GM12878 (cell line): ENCODE measurements around the gene PLB1. TPM values are rescaled to one million over a fixed set of nuclear protein-coding genes. Genes with fewer than 3 reads are reported as not detected.

ENCODE experiments used
- ATAC-seq: fragments of 200-7000 bp; cut with Tn5 transposase; 3 replicates; pipeline ENCODE4 v1.9.1; 2020; ENCODE audit warnings: mild to moderate bottlenecking, moderate library complexity
- BruUV-seq: library from RNA; stranded (reverse); fragments of 400-500 nt; replicated peaks from 2 replicates; lab custom pipeline; 2021; lab: Mats Ljungman, UMichigan
- CTCF ChIA-PET: fragments of 300-600 bp; sonication (Branson Sonifier 250); formaldehyde crosslinking; extraction: SDS; loops from one replicate; lab custom pipeline; 2021; ENCODE audit warnings: inconsistent platforms; lab: Yijun Ruan, JAX
- POLR2A ChIA-PET: fragments of 350-600 bp; formaldehyde crosslinking; extraction: SDS; loops from one replicate; lab custom pipeline; 2021; ENCODE audit warnings: inconsistent platforms; lab: Charles Lee
- RAD21 ChIA-PET: fragments of 300-600 bp; sonication (Branson Sonifier 250); formaldehyde crosslinking; loops from one replicate; lab custom pipeline; 2023; ENCODE audit warnings: antibody characterized with exemption; ENCODE audit not compliant: unreplicated experiment; lab: Charles Lee
- SMC1A ChIA-PET: fragments of 300-600 bp; sonication (Branson Sonifier 250); formaldehyde crosslinking; loops from one replicate; lab custom pipeline; 2023; ENCODE audit not compliant: unreplicated experiment, uncharacterized antibody; lab: Charles Lee
- DNase-seq: peaks from one replicate; pipeline ENCODE4 v3.0.0-alpha.2; 2011; ENCODE audit warnings: low read depth, low spot score
- FAIRE-seq: peaks from 3 replicates; lab custom pipeline; 2011; peaks lifted over from hg19 to GRCh38; lab: Jason Lieb, UNC
- H2AFZ ChIP-seq: 2 replicates; pipeline ENCODE4 v1.6.0; 2011; ENCODE audit warnings: low read depth, low read length, control low read depth; ENCODE audit not compliant: control insufficient read depth
- H3K27ac ChIP-seq: 2 replicates; pipeline ENCODE4 v1.5.1; 2011; ENCODE audit warnings: control low read depth; ENCODE audit not compliant: control insufficient read depth, insufficient read depth
- H3K27me3 ChIP-seq, 2 experiments: replicated peaks in 1 of 2; 2 replicates each; pipeline versions ENCODE4 v1.6.0 to v1.6.1; 2011; ENCODE audit warnings: low read length in 1 of 2; ENCODE audit not compliant: control insufficient read depth in 2 of 2, insufficient read depth in 2 of 2
- H3K36me3 ChIP-seq, 2 experiments: 2 replicates each; pipeline ENCODE4 v1.5.1; 2011; ENCODE audit warnings: low read length in 1 of 2; ENCODE audit not compliant: control insufficient read depth in 2 of 2, insufficient read depth in 2 of 2
- H3K4me1 ChIP-seq: 2 replicates; pipeline ENCODE4 v1.6.1; 2011; ENCODE audit warnings: mild to moderate bottlenecking, low read length, moderate library complexity, mixed read lengths; ENCODE audit not compliant: control insufficient read depth, insufficient read depth
- H3K4me2 ChIP-seq: 2 replicates; pipeline ENCODE4 v1.6.0; 2011; ENCODE audit warnings: control low read depth; ENCODE audit not compliant: control insufficient read depth, insufficient read depth
- H3K4me3 ChIP-seq: fragments of 200-600 bp; sonication (generic); 2 replicates; pipeline ENCODE4 v1.5.1; 2016
- H3K79me2 ChIP-seq: 2 replicates; pipeline ENCODE4 v1.6.0; 2011; ENCODE audit warnings: low read length; ENCODE audit not compliant: control insufficient read depth, insufficient read depth
- H3K9ac ChIP-seq: 2 replicates; pipeline ENCODE4 v1.8.0; 2011; ENCODE audit warnings: low read length, control low read depth, mixed read lengths; ENCODE audit not compliant: control insufficient read depth, insufficient read depth
- H3K9me3 ChIP-seq: replicated peaks from 3 replicates; pipeline ENCODE4 v1.5.1; 2011; ENCODE audit warnings: mild to moderate bottlenecking, low read length; ENCODE audit not compliant: control insufficient read depth, insufficient read depth
- H4K20me1 ChIP-seq: 2 replicates; pipeline ENCODE4 v1.6.0; 2011; ENCODE audit not compliant: control insufficient read depth, insufficient read depth
- ATF7 ChIP-seq: fragments of 450-650 bp; IDR thresholded peaks from 2 replicates; pipeline ENCODE4 v1.6.1; 2016; ENCODE audit warnings: low read depth, mild to moderate bottlenecking
- CBFB ChIP-seq: IDR thresholded peaks from 2 replicates; pipeline ENCODE4 v1.6.1; 2016; ENCODE audit warnings: antibody characterized with exemption, low read depth
- CREB1 ChIP-seq: IDR thresholded peaks from 2 replicates; pipeline ENCODE4 v1.6.1; 2012; ENCODE audit warnings: low read depth, mild to moderate bottlenecking, inconsistent platforms
- HCFC1 ChIP-seq: fragments of 150-350 bp; IDR thresholded peaks from 2 replicates; pipeline ENCODE4 v1.6.1; 2014; ENCODE audit warnings: low read length
- NR2C1 ChIP-seq: fragments of 450-650 bp; IDR thresholded peaks from 2 replicates; pipeline ENCODE4 v1.6.1; 2017; ENCODE audit warnings: antibody characterized with exemption, mild to moderate bottlenecking, moderate library complexity
- POU2F2 ChIP-seq: IDR thresholded peaks from 3 replicates; pipeline ENCODE4 v1.6.1; 2011; ENCODE audit warnings: low read depth, mild to moderate bottlenecking, low read length, borderline replicate concordance
- RB1 ChIP-seq: fragments of 450-650 bp; formaldehyde crosslinking; IDR thresholded peaks from 2 replicates; pipeline ENCODE4 v1.6.1; 2017; ENCODE audit warnings: mild to moderate bottlenecking, borderline replicate concordance
- SIN3A ChIP-seq: IDR thresholded peaks from 2 replicates; pipeline ENCODE4 v1.6.1; 2012; ENCODE audit warnings: low read depth, low read length, improper control_type of control experiment
- SMC3 ChIP-seq: IDR thresholded peaks from 2 replicates; pipeline ENCODE4 v1.6.1; 2011; ENCODE audit warnings: low read length, improper control_type of control experiment, borderline replicate concordance
- SREBF1 ChIP-seq: IDR thresholded peaks from 2 replicates; pipeline ENCODE4 v1.6.1; 2012; ENCODE audit warnings: mild to moderate bottlenecking, low read length
- TCF3 ChIP-seq: IDR thresholded peaks from 2 replicates; pipeline ENCODE4 v1.6.1; 2012; ENCODE audit warnings: low read depth, mild to moderate bottlenecking, low read length, borderline replicate concordance; ENCODE audit not compliant: insufficient read depth
- YY1 ChIP-seq: IDR thresholded peaks from 2 replicates; pipeline ENCODE4 v1.6.1; 2011; ENCODE audit warnings: low read depth, mild to moderate bottlenecking, low read length
- ZNF217 ChIP-seq: fragments of 450-650 bp; IDR thresholded peaks from 2 replicates; pipeline ENCODE4 v1.6.1; 2017; ENCODE audit warnings: antibody characterized with exemption, mild to moderate bottlenecking
- WGBS: methylation state at CpG from one replicate; pipeline ENCODE4 v1.1.6; 2016; ENCODE audit warnings: low lambda C conversion rate; ENCODE audit not compliant: insufficient replicate concordance, insufficient coverage; ENCODE audit errors: missing lambda C conversion rate; 5-methylcytosine and 5-hydroxymethylcytosine counted together
- in situ Hi-C: fragments of 300-500 bp; cut with MboI; formaldehyde crosslinking; loops from 9 replicates; pipeline ENCODE4 v1.14.3; 2018; ENCODE audit warnings: mixed read lengths
- intact Hi-C: fragments of 100-400 bp; cut with micrococcal nuclease; formaldehyde crosslinking; loops from one replicate; pipeline ENCODE4 v1.14.2; 2022; ENCODE audit not compliant: unreplicated experiment
- polyA plus RNA-seq, 11 experiments: library from polyadenylated mRNA; depleted of rRNA in 4 of 11; unstranded in 6 of 11; stranded (reverse) in 5 of 11; fragments of >200 nt; fragmentation: Nextera tagmentation in 4 of 11; fragmentation: Illumina TruSeq in 1 of 11; extraction: Ambion mirVana in 4 of 11; extraction: Trizol in 1 of 11; gene quantifications; 1 replicate in 1 of 11; 2 replicates in 10 of 11; pipeline versions ENCODE4 v1.2.1 to v1.2.3, GENCODE V29; 2011 to 2016; ENCODE audit warnings: inconsistent platforms in 2 of 11, missing spikeins in 2 of 11, low read depth in 1 of 11
- total RNA-seq, 4 experiments: library from RNA; depleted of rRNA in 3 of 4; stranded (reverse); fragments of >200 nt in 3 of 4; fragmentation: Illumina TruSeq in 1 of 4; extraction: Trizol in 1 of 4; gene quantifications; 2 replicates each; pipeline versions ENCODE4 v1.2.1 to v1.2.3, GENCODE V29; 2013 to 2021
- TF ChIP-seq, protein P1 (sequence below): fragments of 450-650 bp; formaldehyde crosslinking; IDR thresholded peaks from 2 replicates; pipeline ENCODE4 v1.4.0; 2020; ENCODE audit warnings: mild to moderate bottlenecking, moderate library complexity
- TF ChIP-seq, protein P2 (sequence below): fragments of 450-650 bp; IDR thresholded peaks from 2 replicates; pipeline ENCODE4 v1.6.1; 2016; ENCODE audit warnings: mild to moderate bottlenecking
- TF ChIP-seq, protein P3 (sequence below): fragments of 450-650 bp; IDR thresholded peaks from 2 replicates; pipeline ENCODE4 v1.6.1; 2017; ENCODE audit warnings: mild to moderate bottlenecking, moderate library complexity

Gene PLB1
- total and polyA plus RNA-seq, 10 of the 15 experiments (the other 5 are each of a cell fraction or from before 2014, with no cell fraction given) = 0.03 to 0.49 (median 0.28) TPM

DNA sequence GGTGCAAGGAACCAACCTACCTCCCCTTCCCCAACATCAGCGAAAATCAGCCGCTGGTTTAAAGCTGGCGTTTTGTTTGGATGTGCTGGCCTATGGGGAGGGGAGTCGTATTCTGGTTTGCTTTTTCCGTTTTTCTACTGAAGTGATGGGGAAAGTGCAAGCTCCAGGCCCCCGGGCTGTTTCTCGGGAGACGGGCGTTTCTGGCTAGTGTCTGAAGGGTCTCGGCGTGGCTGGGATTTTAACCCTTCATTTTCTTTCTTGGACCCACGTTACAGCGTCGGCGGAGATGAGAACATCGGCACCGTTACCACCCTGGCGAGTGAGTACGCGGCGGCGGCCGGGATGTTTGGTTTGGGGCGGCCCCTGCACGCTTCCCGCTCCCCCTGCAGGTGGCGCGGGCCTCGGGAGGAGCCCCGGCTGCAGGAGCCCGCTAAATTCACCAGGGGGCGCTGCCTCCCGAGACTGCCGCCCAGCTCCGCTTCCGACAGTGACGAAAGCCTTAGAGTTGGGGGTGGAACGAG, 70.7 kb downstream of the PLB1 start:
- H3K36me3 ChIP-seq = no peaks in the 10 kb centered on the region
- ChIA-PET RAD21 (interaction anchor here (0.6 to 2.6 kb wide), 8 partner anchors 28 to 304 kb away, joined by 3 to 11 read pairs (median 3); partner anchors contain the start of genes PPP1CB and TRMT61B), SMC1A (interaction anchor here (3.7 kb wide), 1 partner anchor 28 kb away, joined by 22 read pairs; no protein-coding TSS in a partner anchor), CTCF (interaction anchor here (0.6 to 2.9 kb wide), 17 partner anchors 9 to 371 kb away, joined by 3 to 36 read pairs (median 3); no protein-coding TSS in a partner anchor), POLR2A (no interaction called here)
- peak overlapping the region; percentile 49; the same call in 1 of the 2 replicates for H3K9ac ChIP-seq
- H3K27me3 ChIP-seq = no peaks in the 10 kb centered on the region; a peak in 1 of 4 replicates
- BruUV-seq = no TSS peak
- DNase-seq = peak; percentile 8
- intact Hi-C loops (loop anchor here (2.0 to 5.0 kb wide), 2 partner anchors 186 to 331 kb away; no protein-coding TSS in a partner anchor), in situ Hi-C loops (no loop called here)
- peak; percentile 99 for ATAC-seq
- peak; percentile 80 for FAIRE-seq
- H3K4me3 ChIP-seq = peak overlapping the region; percentile 87
- no peaks in the 10 kb centered on the region for H3K9me3 ChIP-seq
- H3K4me2 ChIP-seq = peak overlapping the region; percentile 98
- H3K79me2 ChIP-seq = no peaks in the 10 kb centered on the region
- H3K27ac ChIP-seq = no peak overlapping the region
- no peaks in the 10 kb centered on the region for H4K20me1 ChIP-seq
- peaks cover 3% of the 10 kb centered on the region; the same call in 1 of the 2 replicates for H3K4me1 ChIP-seq
- peak overlapping the region; percentile 78 for H2AFZ ChIP-seq
- under 1% methylated on average over 38 of the region's 38 CpGs for WGBS
- TF ChIP-seq POU2F2 (0 out of 3 replicates have a peak, but pooled peaks have one; percentile 46), YY1 (peak; percentile 83), SMC3 (peak; percentile 74), ATF7 (0 out of 2 replicates have a peak, but pooled peaks have one; percentile 11), SIN3A (no peak), CBFB (no peak), RB1 (peak; percentile 74; the same call in 1 of the 2 replicates), ZNF217 (no peak), SREBF1 (no peak), HCFC1 (peak; percentile 24; the same call in 1 of the 2 replicates), CREB1 (peak; percentile 47; the same call in 1 of the 2 replicates), NR2C1 (no peak), TCF3 (no peak)
- TF ChIP-seq, protein P1, sequence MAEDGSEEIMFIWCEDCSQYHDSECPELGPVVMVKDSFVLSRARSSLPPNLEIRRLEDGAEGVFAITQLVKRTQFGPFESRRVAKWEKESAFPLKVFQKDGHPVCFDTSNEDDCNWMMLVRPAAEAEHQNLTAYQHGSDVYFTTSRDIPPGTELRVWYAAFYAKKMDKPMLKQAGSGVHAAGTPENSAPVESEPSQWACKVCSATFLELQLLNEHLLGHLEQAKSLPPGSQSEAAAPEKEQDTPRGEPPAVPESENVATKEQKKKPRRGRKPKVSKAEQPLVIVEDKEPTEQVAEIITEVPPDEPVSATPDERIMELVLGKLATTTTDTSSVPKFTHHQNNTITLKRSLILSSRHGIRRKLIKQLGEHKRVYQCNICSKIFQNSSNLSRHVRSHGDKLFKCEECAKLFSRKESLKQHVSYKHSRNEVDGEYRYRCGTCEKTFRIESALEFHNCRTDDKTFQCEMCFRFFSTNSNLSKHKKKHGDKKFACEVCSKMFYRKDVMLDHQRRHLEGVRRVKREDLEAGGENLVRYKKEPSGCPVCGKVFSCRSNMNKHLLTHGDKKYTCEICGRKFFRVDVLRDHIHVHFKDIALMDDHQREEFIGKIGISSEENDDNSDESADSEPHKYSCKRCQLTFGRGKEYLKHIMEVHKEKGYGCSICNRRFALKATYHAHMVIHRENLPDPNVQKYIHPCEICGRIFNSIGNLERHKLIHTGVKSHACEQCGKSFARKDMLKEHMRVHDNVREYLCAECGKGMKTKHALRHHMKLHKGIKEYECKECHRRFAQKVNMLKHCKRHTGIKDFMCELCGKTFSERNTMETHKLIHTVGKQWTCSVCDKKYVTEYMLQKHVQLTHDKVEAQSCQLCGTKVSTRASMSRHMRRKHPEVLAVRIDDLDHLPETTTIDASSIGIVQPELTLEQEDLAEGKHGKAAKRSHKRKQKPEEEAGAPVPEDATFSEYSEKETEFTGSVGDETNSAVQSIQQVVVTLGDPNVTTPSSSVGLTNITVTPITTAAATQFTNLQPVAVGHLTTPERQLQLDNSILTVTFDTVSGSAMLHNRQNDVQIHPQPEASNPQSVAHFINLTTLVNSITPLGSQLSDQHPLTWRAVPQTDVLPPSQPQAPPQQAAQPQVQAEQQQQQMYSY (CRISPR knock-in tag) = no peak
- TF ChIP-seq, protein P2, sequence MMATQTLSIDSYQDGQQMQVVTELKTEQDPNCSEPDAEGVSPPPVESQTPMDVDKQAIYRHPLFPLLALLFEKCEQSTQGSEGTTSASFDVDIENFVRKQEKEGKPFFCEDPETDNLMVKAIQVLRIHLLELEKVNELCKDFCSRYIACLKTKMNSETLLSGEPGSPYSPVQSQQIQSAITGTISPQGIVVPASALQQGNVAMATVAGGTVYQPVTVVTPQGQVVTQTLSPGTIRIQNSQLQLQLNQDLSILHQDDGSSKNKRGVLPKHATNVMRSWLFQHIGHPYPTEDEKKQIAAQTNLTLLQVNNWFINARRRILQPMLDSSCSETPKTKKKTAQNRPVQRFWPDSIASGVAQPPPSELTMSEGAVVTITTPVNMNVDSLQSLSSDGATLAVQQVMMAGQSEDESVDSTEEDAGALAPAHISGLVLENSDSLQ = peak; percentile 13; the same call in 1 of the 2 replicates
- TF ChIP-seq, protein P3, sequence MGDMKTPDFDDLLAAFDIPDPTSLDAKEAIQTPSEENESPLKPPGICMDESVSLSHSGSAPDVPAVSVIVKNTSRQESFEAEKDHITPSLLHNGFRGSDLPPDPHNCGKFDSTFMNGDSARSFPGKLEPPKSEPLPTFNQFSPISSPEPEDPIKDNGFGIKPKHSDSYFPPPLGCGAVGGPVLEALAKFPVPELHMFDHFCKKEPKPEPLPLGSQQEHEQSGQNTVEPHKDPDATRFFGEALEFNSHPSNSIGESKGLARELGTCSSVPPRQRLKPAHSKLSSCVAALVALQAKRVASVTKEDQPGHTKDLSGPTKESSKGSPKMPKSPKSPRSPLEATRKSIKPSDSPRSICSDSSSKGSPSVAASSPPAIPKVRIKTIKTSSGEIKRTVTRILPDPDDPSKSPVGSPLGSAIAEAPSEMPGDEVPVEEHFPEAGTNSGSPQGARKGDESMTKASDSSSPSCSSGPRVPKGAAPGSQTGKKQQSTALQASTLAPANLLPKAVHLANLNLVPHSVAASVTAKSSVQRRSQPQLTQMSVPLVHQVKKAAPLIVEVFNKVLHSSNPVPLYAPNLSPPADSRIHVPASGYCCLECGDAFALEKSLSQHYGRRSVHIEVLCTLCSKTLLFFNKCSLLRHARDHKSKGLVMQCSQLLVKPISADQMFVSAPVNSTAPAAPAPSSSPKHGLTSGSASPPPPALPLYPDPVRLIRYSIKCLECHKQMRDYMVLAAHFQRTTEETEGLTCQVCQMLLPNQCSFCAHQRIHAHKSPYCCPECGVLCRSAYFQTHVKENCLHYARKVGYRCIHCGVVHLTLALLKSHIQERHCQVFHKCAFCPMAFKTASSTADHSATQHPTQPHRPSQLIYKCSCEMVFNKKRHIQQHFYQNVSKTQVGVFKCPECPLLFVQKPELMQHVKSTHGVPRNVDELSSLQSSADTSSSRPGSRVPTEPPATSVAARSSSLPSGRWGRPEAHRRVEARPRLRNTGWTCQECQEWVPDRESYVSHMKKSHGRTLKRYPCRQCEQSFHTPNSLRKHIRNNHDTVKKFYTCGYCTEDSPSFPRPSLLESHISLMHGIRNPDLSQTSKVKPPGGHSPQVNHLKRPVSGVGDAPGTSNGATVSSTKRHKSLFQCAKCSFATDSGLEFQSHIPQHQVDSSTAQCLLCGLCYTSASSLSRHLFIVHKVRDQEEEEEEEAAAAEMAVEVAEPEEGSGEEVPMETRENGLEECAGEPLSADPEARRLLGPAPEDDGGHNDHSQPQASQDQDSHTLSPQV = peak; percentile 82
